Upper lobe of left lung (tissue), 6 donors: ENCODE measurements around the gene UNC5C. TPM values are rescaled to one million over a fixed set of nuclear protein-coding genes. Genes with fewer than 3 reads are reported as not detected.

Source experiments
- ATAC-seq, 2 donors: fragments of 200-7000 bp; cut with Tn5 transposase; one replicate each; pipeline ENCODE4 v1.9.1; 2022; ENCODE audit warnings: mild to moderate bottlenecking in 2 of 2, moderate library complexity in 2 of 2; ENCODE audit not compliant: low FRiP score in 2 of 2
- DNase-seq, 2 donors: peaks; one replicate each; pipeline ENCODE4 v3.0.0-alpha.2; 2019 to 2020
- H3K27ac ChIP-seq, 4 donors: fragments of 200-600 bp; sonication (generic); one replicate each; pipeline ENCODE4 v1.5.1; 2016 to 2019
- H3K27me3 ChIP-seq, 4 donors: fragments of 200-600 bp; sonication (generic); one replicate each; pipeline ENCODE4 v1.5.1; 2017 to 2019
- H3K36me3 ChIP-seq, 4 donors: fragments of 200-600 bp; sonication (generic); one replicate each; pipeline ENCODE4 v1.5.1; 2016 to 2019
- H3K4me1 ChIP-seq, 4 donors: fragments of 200-600 bp; sonication (generic); one replicate each; pipeline ENCODE4 v1.5.1; 2018 to 2019
- H3K4me3 ChIP-seq, 4 donors: fragments of 200-600 bp; sonication (generic); one replicate each; pipeline ENCODE4 v1.5.1; 2017 to 2019; ENCODE audit warnings: mild to moderate bottlenecking in 2 of 4, moderate library complexity in 1 of 4
- H3K9me3 ChIP-seq, 4 donors: fragments of 200-600 bp; sonication (generic); one replicate each; pipeline ENCODE4 v1.5.1; 2018 to 2019
- EP300 ChIP-seq, 4 donors: sonication (generic); formaldehyde crosslinking; IDR thresholded peaks; one replicate each; pipeline ENCODE4 v1.5.1; 2017; ENCODE audit warnings: antibody characterized with exemption in 4 of 4, control low read depth in 2 of 4
- POLR2A ChIP-seq, 4 donors: fragments of 450-650 bp; IDR thresholded peaks; one replicate each; pipeline ENCODE4 v1.5.1; 2016 to 2017; ENCODE audit warnings: antibody characterized with exemption in 4 of 4, mild to moderate bottlenecking in 2 of 4
- POLR2AphosphoS5 ChIP-seq, 2 donors: sonication (generic); formaldehyde crosslinking; IDR thresholded peaks; one replicate each; pipeline ENCODE4 v1.5.1; 2017; ENCODE audit warnings: antibody characterized with exemption in 2 of 2
- WGBS, 2 donors: methylation state at CpG; one replicate each; pipeline ENCODE4 v1.1.5; 2017 to 2018; 5-methylcytosine and 5-hydroxymethylcytosine counted together
- total RNA-seq, 6 donors: library from RNA; depleted of rRNA in 4 of 6; stranded (reverse); fragments of >200 nt in 4 of 6; gene quantifications; one replicate each; pipeline versions ENCODE4 v1.1.0 to v1.2.1, GENCODE V29; 2016 to 2021
- TF ChIP-seq, protein P1 (sequence below), 6 experiments: fragments of 450-650 bp in 4 of 6; fragments of 200-600 bp in 2 of 6; sonication (generic) in 2 of 6; IDR thresholded peaks; one replicate each; pipeline ENCODE4 v1.5.1; 2016 to 2019; ENCODE audit warnings: antibody characterized with exemption in 6 of 6
- donor health status: DM: no; HTN: no; CAD: no; lungs with moderate emphysema.
- donor health status: DM: no; HTN: yes; CAD: no; lungs with severe emphysema.

Gene UNC5C
- total RNA-seq, 6 donors from 2014 or later, result 1.8 to 14.7 (median 3.2) TPM

DNA sequence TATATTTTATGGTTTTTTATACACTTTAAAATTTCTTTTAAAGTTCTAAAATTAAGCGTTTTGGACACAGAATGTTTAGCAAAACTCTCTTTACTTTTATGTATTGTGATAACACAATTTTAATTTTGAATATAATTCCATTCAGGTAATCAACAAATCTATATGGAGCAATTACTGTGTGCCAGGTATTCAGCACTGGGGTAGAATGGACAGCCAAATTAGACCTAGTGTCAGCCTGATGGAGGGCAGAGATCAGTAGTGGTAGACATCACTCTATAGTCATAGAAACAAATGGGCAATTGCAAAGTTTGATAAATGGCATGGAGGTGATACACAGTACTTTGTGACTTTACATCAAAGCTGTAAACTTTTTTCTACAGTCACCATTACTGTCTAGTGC lies 41.8 kb upstream of the UNC5C start:
- Histone ChIP-seq H3K9me3 (no peaks in the 10 kb centered on the region), H3K27ac (no peak overlapping the region), H3K4me3 (no peak overlapping the region), H3K27me3 (no peaks in the 10 kb centered on the region), H3K36me3 (no peaks in the 10 kb centered on the region), H3K4me1 (no peaks in the 10 kb centered on the region)
- ATAC-seq (no peak), DNase-seq (no peak)
- 82 to 84% methylated on average over 1 of the region's 1 CpG for WGBS, 2 donors
- TF ChIP-seq POLR2A (IDR thresholded peaks at IDR 0.05), result no peak
- TF ChIP-seq POLR2AphosphoS5 (IDR thresholded peaks at IDR 0.05), result no peak
- TF ChIP-seq, protein P1, sequence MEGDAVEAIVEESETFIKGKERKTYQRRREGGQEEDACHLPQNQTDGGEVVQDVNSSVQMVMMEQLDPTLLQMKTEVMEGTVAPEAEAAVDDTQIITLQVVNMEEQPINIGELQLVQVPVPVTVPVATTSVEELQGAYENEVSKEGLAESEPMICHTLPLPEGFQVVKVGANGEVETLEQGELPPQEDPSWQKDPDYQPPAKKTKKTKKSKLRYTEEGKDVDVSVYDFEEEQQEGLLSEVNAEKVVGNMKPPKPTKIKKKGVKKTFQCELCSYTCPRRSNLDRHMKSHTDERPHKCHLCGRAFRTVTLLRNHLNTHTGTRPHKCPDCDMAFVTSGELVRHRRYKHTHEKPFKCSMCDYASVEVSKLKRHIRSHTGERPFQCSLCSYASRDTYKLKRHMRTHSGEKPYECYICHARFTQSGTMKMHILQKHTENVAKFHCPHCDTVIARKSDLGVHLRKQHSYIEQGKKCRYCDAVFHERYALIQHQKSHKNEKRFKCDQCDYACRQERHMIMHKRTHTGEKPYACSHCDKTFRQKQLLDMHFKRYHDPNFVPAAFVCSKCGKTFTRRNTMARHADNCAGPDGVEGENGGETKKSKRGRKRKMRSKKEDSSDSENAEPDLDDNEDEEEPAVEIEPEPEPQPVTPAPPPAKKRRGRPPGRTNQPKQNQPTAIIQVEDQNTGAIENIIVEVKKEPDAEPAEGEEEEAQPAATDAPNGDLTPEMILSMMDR (IDR thresholded peaks at IDR 0.05), result no peak
- TF ChIP-seq EP300 (IDR thresholded peaks at IDR 0.05), result no peak

DNA sequence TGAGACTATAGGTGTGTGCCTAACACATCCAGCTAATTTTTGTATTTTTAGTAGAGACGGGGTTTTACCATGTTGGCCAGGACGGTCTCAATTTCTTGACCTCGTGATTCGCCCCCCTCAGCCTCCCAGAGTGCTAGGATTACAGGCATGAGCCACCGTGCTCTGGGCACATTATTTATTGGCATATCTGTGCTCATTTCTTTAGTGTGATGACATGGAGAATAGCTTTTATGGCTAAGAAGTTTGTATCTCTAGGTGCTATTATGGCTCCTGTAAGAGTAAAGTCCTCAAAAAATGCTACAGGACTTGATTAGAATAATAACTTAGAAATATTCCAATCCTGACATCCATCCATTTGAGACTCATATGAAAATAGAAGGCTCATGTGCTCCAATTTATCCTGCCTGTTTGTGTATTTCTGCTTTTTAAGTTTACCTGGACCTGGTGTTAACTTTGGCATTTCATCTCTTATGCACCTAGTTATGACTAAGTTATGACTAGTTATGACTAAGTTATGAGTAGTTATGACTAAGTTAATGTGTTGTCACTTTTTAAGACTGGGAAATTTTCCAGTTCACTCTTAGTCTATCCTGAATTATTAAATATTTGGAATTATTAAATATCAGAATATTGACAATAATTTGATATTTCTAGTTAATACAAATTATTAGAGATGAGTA lies 36.4 kb upstream of the UNC5C start:
- 67 to 77% methylated on average over 5 of the region's 5 CpGs for WGBS, 2 donors
- Histone ChIP-seq H3K27ac (no peak overlapping the region), H3K4me3 (no peak overlapping the region), H3K36me3 (no peaks in the 10 kb centered on the region), H3K9me3 (no peaks in the 10 kb centered on the region), H3K4me1 (no peaks in the 10 kb centered on the region), H3K27me3 (no peaks in the 10 kb centered on the region)
- ATAC-seq, result no peak
- TF ChIP-seq EP300 (IDR thresholded peaks at IDR 0.05) (no peak), POLR2AphosphoS5 (IDR thresholded peaks at IDR 0.05) (no peak), POLR2A (IDR thresholded peaks at IDR 0.05) (no peak)
- TF ChIP-seq, protein P1 (IDR thresholded peaks at IDR 0.05), result no peak
- no peak for DNase-seq

GRCh38 chr4:95580226-95580625 lies 31.5 kb upstream of the UNC5C start:
- TF ChIP-seq, protein P1 (IDR thresholded peaks at IDR 0.05), result no peak
- no peak for TF ChIP-seq POLR2A (IDR thresholded peaks at IDR 0.05)
- TF ChIP-seq POLR2AphosphoS5 (IDR thresholded peaks at IDR 0.05), result no peak
- TF ChIP-seq EP300 (IDR thresholded peaks at IDR 0.05), result no peak
- Histone ChIP-seq H3K4me1 (no peaks in the 10 kb centered on the region), H3K36me3 (no peaks in the 10 kb centered on the region), H3K4me3 (no peak overlapping the region), H3K27me3 (no peaks in the 10 kb centered on the region), H3K9me3 (peaks cover 0 to 9% (median 3%) of the 10 kb centered on the region in 4 donors), H3K27ac (no peak overlapping the region)
- ATAC-seq (no peak), DNase-seq (peak in 1 of 2 donors; percentile 6)
- 66 to 67% methylated on average over 3 to 8 of the region's 8 CpGs for WGBS, 2 donors

- Histone ChIP-seq H3K36me3 (no peaks in the 10 kb centered on the region), H3K4me3 (no peak overlapping the region), H3K4me1 (no peaks in the 10 kb centered on the region), H3K9me3 (peaks cover 0 to 3% (median 0%) of the 10 kb centered on the region in 4 donors), H3K27me3 (no peaks in the 10 kb centered on the region), H3K27ac (no peak overlapping the region)
- 43 to 55% methylated on average over 5 to 6 of the region's 6 CpGs for WGBS, 2 donors
- DNase-seq (no peak), ATAC-seq (peak; percentile 37 to 81)
- TF ChIP-seq POLR2A (IDR thresholded peaks at IDR 0.05) (no peak), EP300 (IDR thresholded peaks at IDR 0.05) (no peak), POLR2AphosphoS5 (IDR thresholded peaks at IDR 0.05) (no peak)
- TF ChIP-seq, protein P1 (IDR thresholded peaks at IDR 0.05), result no peak
These were observed 23.7 kb upstream of the UNC5C start for GRCh38 chr4:95572304-95572991.
